B cell (primary cell): ENCODE measurements around the gene CTSH. TPM values are rescaled to one million over a fixed set of nuclear protein-coding genes. Genes with fewer than 3 reads are reported as not detected.
A peak's percentile ranks its signal among the peaks of the same experiment; 100 is the strongest.

Experiments
- ATAC-seq: fragments of 200-7000 bp; cut with Tn5 transposase; one replicate; pipeline ENCODE4 v1.10.0; 2021; ENCODE audit warnings: low read depth, mild to moderate bottlenecking, moderate number of reproducible peaks, moderate library complexity
- CTCF ChIA-PET: fragments of 350-600 bp; sonication (Branson Sonifier 250); formaldehyde crosslinking; loops from one replicate; lab custom pipeline; 2021; ENCODE audit warnings: antibody characterized with exemption, inconsistent platforms; lab: Charles Lee
- POLR2A ChIA-PET: fragments of 350-600 bp; sonication (Branson Sonifier 250); formaldehyde crosslinking; loops from one replicate; lab custom pipeline; 2021; ENCODE audit warnings: antibody characterized with exemption; lab: Charles Lee
- DNase-seq: peaks from one replicate; pipeline ENCODE4 v3.0.0; 2013
- H2AFZ ChIP-seq: 2 replicates; pipeline ENCODE4 v1.6.1; 2012; ENCODE audit warnings: mild to moderate bottlenecking, low read depth, low read length; ENCODE audit not compliant: insufficient read depth, poor library complexity, severe bottlenecking
- H3K27ac ChIP-seq, 2 donors: 1 replicate in 1 of 2; 2 replicates in 1 of 2; pipeline ENCODE4 v1.5.1; 2012 to 2013; ENCODE audit warnings: low read length in 2 of 2, mild to moderate bottlenecking in 2 of 2, moderate library complexity in 1 of 2
- H3K27me3 ChIP-seq, 4 experiments: fragments of 200-600 bp in 1 of 4; sonication (generic) in 1 of 4; replicated peaks in 1 of 4; 1 replicate in 2 of 4; 2 replicates in 2 of 4; pipeline versions ENCODE4 v1.6.1 to v1.7.0; 2013 to 2016; ENCODE audit warnings: low read length in 3 of 4, mild to moderate bottlenecking in 2 of 4, mixed read lengths in 1 of 4, moderate library complexity in 1 of 4; ENCODE audit not compliant: insufficient read depth in 4 of 4, control insufficient read depth in 3 of 4; ENCODE audit errors: control extremely low read depth in 1 of 4
- H3K36me3 ChIP-seq, 2 experiments: replicated peaks in 1 of 2; 1 replicate in 1 of 2; 2 replicates in 1 of 2; pipeline versions ENCODE4 v1.6.1 to v1.7.1; 2013; ENCODE audit warnings: low read length in 1 of 2; ENCODE audit not compliant: insufficient read depth in 2 of 2, control insufficient read depth in 1 of 2; ENCODE audit errors: control extremely low read depth in 1 of 2, extremely low read depth in 1 of 2
- H3K4me1 ChIP-seq, 2 donors: fragments of 200-600 bp in 1 of 2; sonication (generic) in 1 of 2; 1 replicate in 1 of 2; 2 replicates in 1 of 2; pipeline versions ENCODE4 v1.5.1 to v1.6.1; 2013 to 2017; ENCODE audit warnings: low read length in 2 of 2; ENCODE audit not compliant: control insufficient read depth in 2 of 2, insufficient read depth in 2 of 2
- H3K4me2 ChIP-seq: replicated peaks from 2 replicates; pipeline ENCODE3; 2012; ENCODE audit warnings: mild to moderate bottlenecking, low read depth, low read length; ENCODE audit not compliant: poor library complexity, severe bottlenecking
- H3K4me3 ChIP-seq, 5 experiments: fragments of 200-600 bp in 1 of 5; sonication (generic) in 1 of 5; 1 replicate in 3 of 5; 2 replicates in 2 of 5; pipeline versions ENCODE4 v1.5.1 to v1.7.0; 2011 to 2016; ENCODE audit warnings: low read length in 4 of 5, mild to moderate bottlenecking in 4 of 5, low read depth in 2 of 5, control low read depth in 1 of 5, moderate library complexity in 1 of 5; ENCODE audit not compliant: insufficient read depth in 1 of 5; ENCODE audit errors: control extremely low read depth in 1 of 5, extremely low read depth in 1 of 5
- H3K79me2 ChIP-seq: fragments of 200-600 bp; sonication (generic); one replicate; pipeline ENCODE4 v1.6.0; 2016; ENCODE audit warnings: low read length; ENCODE audit not compliant: control insufficient read depth, insufficient read depth
- H3K9ac ChIP-seq: fragments of 200-600 bp; sonication (generic); 2 replicates; pipeline ENCODE4 v1.6.1; 2017; ENCODE audit warnings: mild to moderate bottlenecking, low read length, moderate library complexity
- H3K9me3 ChIP-seq, 3 donors: one replicate each; pipeline versions ENCODE4 v1.6.1 to v1.7.1; 2013; ENCODE audit warnings: low read length in 2 of 3; ENCODE audit not compliant: control insufficient read depth in 2 of 3, insufficient read depth in 1 of 3; ENCODE audit errors: control extremely low read depth in 1 of 3
- H4K20me1 ChIP-seq: 2 replicates; pipeline ENCODE4 v1.6.0; 2012; ENCODE audit warnings: mild to moderate bottlenecking, low read length; ENCODE audit not compliant: insufficient read depth, control insufficient read depth, poor library complexity, severe bottlenecking
- H3K27ac Mint-ChIP-seq: one replicate; pipeline ENCODE4 v1.8.0; 2021; ENCODE audit warnings: mixed read lengths
- H3K27me3 Mint-ChIP-seq: one replicate; pipeline ENCODE4 v1.8.0; 2021; ENCODE audit warnings: mixed read lengths
- H3K4me1 Mint-ChIP-seq: one replicate; pipeline ENCODE4 v1.8.0; 2021; ENCODE audit warnings: mixed read lengths
- H3K4me3 Mint-ChIP-seq: one replicate; pipeline ENCODE4 v1.8.0; 2021; ENCODE audit warnings: mixed read lengths
- H3K9me3 Mint-ChIP-seq: one replicate; pipeline ENCODE4 v1.8.0; 2022; ENCODE audit warnings: mixed read lengths; ENCODE audit not compliant: insufficient read depth
- CTCF ChIP-seq: fragments of 200-600 bp; IDR thresholded peaks from one replicate; pipeline ENCODE4 v1.8.0; 2022; ENCODE audit warnings: antibody characterized with exemption, mild to moderate bottlenecking
- EZH2 ChIP-seq: IDR thresholded peaks from 2 replicates; pipeline ENCODE4 v1.6.1; 2012; ENCODE audit warnings: borderline replicate concordance, low read depth, mild to moderate bottlenecking, moderate library complexity, low read length; ENCODE audit not compliant: insufficient read depth, poor library complexity, severe bottlenecking
- WGBS: methylation state at CpG from one replicate; pipeline ENCODE4 v1.1.5; 2013; ENCODE audit warnings: missing lambda C conversion rate; ENCODE audit not compliant: insufficient coverage; 5-methylcytosine and 5-hydroxymethylcytosine counted together
- intact Hi-C: fragments of 100-400 bp; cut with micrococcal nuclease; formaldehyde crosslinking; loops from one replicate; pipeline ENCODE4 v1.10.0; 2022
- polyA plus RNA-seq: library from polyadenylated mRNA; depleted of rRNA; stranded (reverse); fragments of >200 nt; gene quantifications from 2 replicates; pipeline ENCODE4 v1.2.3, GENCODE V29; 2012
- total RNA-seq, 2 donors: library from RNA; stranded (reverse); fragments of 120-200 nt in 1 of 2; gene quantifications; 1 replicate in 1 of 2; 2 replicates in 1 of 2; pipeline versions ENCODE4 v1.2.3 to v1.2.4, GENCODE V29; 2013 to 2022

Gene CTSH
- total and polyA plus RNA-seq, 2 donors (not counting 1 experiment from before 2014, with no cell fraction given) = 399 to 441 TPM

- H3K4me3 ChIP-seq = peak overlapping the region in 3 of 5 experiments; percentile 34 to 42 (median 35)
- peak overlapping the region; percentile 46 for H3K9ac ChIP-seq
- intact Hi-C loops = loop anchor here (1.0 to 2.0 kb wide), 3 partner anchors 38 to 182 kb away; no protein-coding TSS in a partner anchor
- peaks cover 32% of the 10 kb centered on the region for H3K79me2 ChIP-seq
- Mint-ChIP-seq H3K4me3 (peak overlapping the region; percentile 73), H3K4me1 (peaks cover 65% of the 10 kb centered on the region), H3K27ac (peak overlapping the region; percentile 91), H3K27me3 (no peaks in the 10 kb centered on the region), H3K9me3 (no peaks in the 10 kb centered on the region)
- peaks cover 0 to 11% (median 0%) of the 10 kb centered on the region in 3 donors for H3K9me3 ChIP-seq
- ChIA-PET POLR2A (interaction anchor here (0.6 to 1.8 kb wide), 3 partner anchors 44 to 65 kb away, joined by 3 to 6 read pairs (median 5); no protein-coding TSS in a partner anchor), CTCF (interaction anchor here (0.6 to 4.1 kb wide), 4 partner anchors 30 to 87 kb away, joined by 3 to 26 read pairs (median 8); no protein-coding TSS in a partner anchor)
- ATAC-seq (peak; percentile 82), DNase-seq (peak; percentile 86)
- H3K27ac ChIP-seq = peak overlapping the region; percentile 84 to 86
- H3K27me3 ChIP-seq = no peaks in the 10 kb centered on the region
- peaks cover 68 to 81% of the 10 kb centered on the region in 2 donors for H3K4me1 ChIP-seq
- H2AFZ ChIP-seq = no peak overlapping the region
- WGBS = 7% methylated on average over 2 of the region's 6 CpGs
- H4K20me1 ChIP-seq = no peaks in the 10 kb centered on the region
- no peak for TF ChIP-seq CTCF
- no peak for TF ChIP-seq EZH2
- peak overlapping the region; percentile 67 for H3K4me2 ChIP-seq
- H3K36me3 ChIP-seq = peaks cover 0 to 32% of the 10 kb centered on the region in 2 experiments
Measured at GRCh38 chr15:78938658-78939488, 6.0 kb downstream of the CTSH start.
